Measurements from ENCODE around the gene GAD1. TPM values are rescaled to one million over a fixed set of nuclear protein-coding genes. Genes with fewer than 3 reads are reported as not detected.

Gene GAD1
- 0.34 to 0.76 TPM (median 0.51 TPM) in 5 replicates for total RNA-seq (2022; extraction: Qiagen RNA extraction)

GRCh38 chr2:170816504-170817092 is at the start of gene GAD1:
Gene GAD1, plus strand, starts transcription at chr2:170816887. Its CDS starts 1,705 bp downstream, at chr2:170818592.

GRCh38 chr2:170770008-170770605 is 46.6 kb upstream of the GAD1 start, which contains the start of gene ERICH2:
Gene ERICH2, plus strand, starts transcription at chr2:170770378. Its CDS starts 304 bp downstream, at chr2:170770682.

Other genes starting within 250 kb of the GAD1 start
- gene SP5, start 101.5 kb upstream of the GAD1 start, total RNA-seq (2022; extraction: Qiagen RNA extraction): 0.02 to 0.23 TPM (median 0.07 TPM) in 3 of 5 replicates, not detected in the others
- not detected in 5 replicates for gene ERICH2, start 46.5 kb upstream of the GAD1 start, total RNA-seq (2022; extraction: Qiagen RNA extraction)
- 82.2 to 120 TPM (median 87.7 TPM) in 5 replicates for gene GORASP2, start 112.4 kb downstream of the GAD1 start, total RNA-seq (2022; extraction: Qiagen RNA extraction)

Data from A549 treated with AZD2906 at 1 μM for 4 hours (cell line).